ENCODE results near the gene ILF2.

ILF2 gene

DNA sequence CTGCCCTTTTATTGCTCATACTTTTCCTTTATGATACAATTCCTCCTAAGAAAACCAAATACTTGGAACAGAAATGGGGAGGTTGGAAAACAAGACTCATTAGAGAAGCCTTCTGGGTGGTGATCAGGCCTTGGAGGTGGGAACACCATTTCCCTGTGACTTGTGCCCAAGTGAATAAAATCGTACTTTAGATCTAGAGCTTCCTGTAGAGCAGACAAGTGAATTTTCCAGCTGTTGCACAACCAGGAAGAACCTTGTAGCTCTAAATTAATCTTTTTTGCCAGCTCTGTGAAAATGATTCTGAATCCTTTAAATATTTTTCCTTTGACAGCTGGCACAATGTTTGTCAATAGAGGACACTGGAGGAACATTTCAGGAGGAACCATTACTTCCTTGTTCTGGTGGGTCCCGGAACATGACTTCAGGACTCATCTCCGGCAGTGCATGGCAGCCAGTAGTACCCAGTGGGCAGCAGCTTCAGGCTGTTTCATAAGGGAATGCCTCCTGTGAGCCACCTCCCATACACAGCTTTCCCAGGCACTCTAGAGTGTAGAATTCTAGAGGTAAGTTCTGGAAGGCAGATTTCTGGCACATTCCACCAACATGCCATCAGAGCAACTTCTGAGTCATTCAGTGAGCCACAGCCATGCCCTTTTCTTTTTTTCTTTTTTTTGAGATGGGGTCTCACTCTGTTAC is 17.8 kb downstream of the ILF2 start:
- no peaks in the 10 kb centered on the region for H3K36me3 ChIP-seq (ENCODE audit: insufficient read depth, low read length)
- no peaks in the 10 kb centered on the region for H4K20me1 ChIP-seq (ENCODE audit: insufficient read depth, low read length)
- H3K4me3 ChIP-seq (ENCODE audit: low read depth in 1 of 2, low read length in 2 of 2) = no peak overlapping the region
- ATAC-seq (ENCODE audit: insufficient read depth, low read depth) = no peak
- H3K4me1 ChIP-seq (ENCODE audit: insufficient read depth, low read length) = peaks cover 3% of the 10 kb centered on the region
- H3K9me3 ChIP-seq (ENCODE audit: insufficient read depth, low read length, severe bottlenecking) = no peaks in the 10 kb centered on the region
- no peak for DNase-seq
- H3K4me2 ChIP-seq (ENCODE audit: insufficient read depth, low read length) = no peak overlapping the region
- no peaks in the 10 kb centered on the region for H3K79me2 ChIP-seq (ENCODE audit: insufficient read depth, low read length)
- TF ChIP-seq EZH2 (IDR thresholded peaks at IDR 0.05; ENCODE audit: borderline replicate concordance, low read depth, low read length, severe bottlenecking) = no peak
- TF ChIP-seq, protein P1, sequence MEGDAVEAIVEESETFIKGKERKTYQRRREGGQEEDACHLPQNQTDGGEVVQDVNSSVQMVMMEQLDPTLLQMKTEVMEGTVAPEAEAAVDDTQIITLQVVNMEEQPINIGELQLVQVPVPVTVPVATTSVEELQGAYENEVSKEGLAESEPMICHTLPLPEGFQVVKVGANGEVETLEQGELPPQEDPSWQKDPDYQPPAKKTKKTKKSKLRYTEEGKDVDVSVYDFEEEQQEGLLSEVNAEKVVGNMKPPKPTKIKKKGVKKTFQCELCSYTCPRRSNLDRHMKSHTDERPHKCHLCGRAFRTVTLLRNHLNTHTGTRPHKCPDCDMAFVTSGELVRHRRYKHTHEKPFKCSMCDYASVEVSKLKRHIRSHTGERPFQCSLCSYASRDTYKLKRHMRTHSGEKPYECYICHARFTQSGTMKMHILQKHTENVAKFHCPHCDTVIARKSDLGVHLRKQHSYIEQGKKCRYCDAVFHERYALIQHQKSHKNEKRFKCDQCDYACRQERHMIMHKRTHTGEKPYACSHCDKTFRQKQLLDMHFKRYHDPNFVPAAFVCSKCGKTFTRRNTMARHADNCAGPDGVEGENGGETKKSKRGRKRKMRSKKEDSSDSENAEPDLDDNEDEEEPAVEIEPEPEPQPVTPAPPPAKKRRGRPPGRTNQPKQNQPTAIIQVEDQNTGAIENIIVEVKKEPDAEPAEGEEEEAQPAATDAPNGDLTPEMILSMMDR (IDR thresholded peaks at IDR 0.05; ENCODE audit: borderline replicate concordance, extremely low read depth, low read length, poor library complexity, severe bottlenecking) = no peak
- no peak overlapping the region for H3K9ac ChIP-seq (ENCODE audit: low read depth, low read length)
- no peak overlapping the region for H2AFZ ChIP-seq (ENCODE audit: low read depth, low read length)
- no peaks in the 10 kb centered on the region for H3K27me3 ChIP-seq (ENCODE audit: insufficient read depth, low read length, poor library complexity)
- no peak overlapping the region for H3K27ac ChIP-seq (ENCODE audit: low read length)

DNA sequence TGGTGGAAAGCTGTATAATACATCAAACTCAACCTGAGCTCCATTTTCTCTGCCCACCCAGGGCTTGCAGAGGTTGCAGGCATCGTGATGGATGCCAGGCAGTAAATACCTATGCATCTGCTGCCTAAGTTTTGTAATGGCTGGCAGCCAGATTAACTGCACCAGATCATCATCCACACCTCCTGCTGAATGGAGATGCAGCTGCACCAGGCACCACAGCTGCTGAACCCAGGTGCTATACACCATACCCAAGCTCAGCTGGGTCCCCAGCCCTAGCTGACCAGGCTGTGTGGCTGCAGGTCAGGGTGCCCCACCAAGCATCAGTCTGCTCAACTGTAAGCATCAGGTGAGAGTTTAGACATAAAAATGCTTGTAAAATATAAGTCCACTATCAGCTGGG is 19.0 kb downstream of the ILF2 start:
- Histone ChIP-seq H2AFZ (ENCODE audit: low read depth, low read length) (no peak overlapping the region), H3K4me3 (ENCODE audit: low read depth in 1 of 2, low read length in 2 of 2) (no peak overlapping the region), H3K9ac (ENCODE audit: low read depth, low read length) (no peak overlapping the region), H4K20me1 (ENCODE audit: insufficient read depth, low read length) (0 out of 2 replicates have a peak, but pooled peaks cover 3% of the 10 kb centered on the region), H3K4me2 (ENCODE audit: insufficient read depth, low read length) (no peak overlapping the region), H3K9me3 (ENCODE audit: insufficient read depth, low read length, severe bottlenecking) (no peaks in the 10 kb centered on the region), H3K27me3 (ENCODE audit: insufficient read depth, low read length, poor library complexity) (no peaks in the 10 kb centered on the region), H3K79me2 (ENCODE audit: insufficient read depth, low read length) (no peaks in the 10 kb centered on the region), H3K27ac (ENCODE audit: low read length) (no peak overlapping the region), H3K4me1 (ENCODE audit: insufficient read depth, low read length) (no peaks in the 10 kb centered on the region), H3K36me3 (ENCODE audit: insufficient read depth, low read length) (peaks cover 8% of the 10 kb centered on the region; the same call in 1 of the 2 replicates)
- TF ChIP-seq EZH2 (IDR thresholded peaks at IDR 0.05; ENCODE audit: borderline replicate concordance, low read depth, low read length, severe bottlenecking) = no peak
- TF ChIP-seq, protein P1 (IDR thresholded peaks at IDR 0.05; ENCODE audit: borderline replicate concordance, extremely low read depth, low read length, poor library complexity, severe bottlenecking) = no peak
- DNase-seq (no peak), ATAC-seq (ENCODE audit: insufficient read depth, low read depth) (no peak)

DNA sequence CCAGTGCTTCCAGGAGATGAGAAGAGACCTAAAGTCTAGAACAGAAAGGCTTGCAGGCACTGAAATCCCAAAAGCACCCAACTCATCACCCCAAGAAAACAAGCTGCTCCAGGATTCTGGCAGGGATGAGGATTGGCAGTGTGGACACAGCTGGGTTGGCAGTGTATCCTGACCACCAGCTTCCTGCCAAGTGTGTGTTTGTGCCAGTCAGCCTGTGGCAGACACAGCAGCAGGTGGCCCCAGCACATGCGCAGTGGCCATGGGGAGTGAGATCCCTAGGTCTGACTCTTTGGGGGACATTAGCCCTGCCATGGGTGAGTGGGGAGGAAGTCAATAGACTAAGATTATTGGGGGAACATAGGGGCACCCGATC is 20.9 kb downstream of the ILF2 start:
- DNase-seq = no peak

More for the DNA sequence above, 20.9 kb downstream of the ILF2 start:
- ATAC-seq (ENCODE audit: insufficient read depth, low read depth) = 0 out of 3 replicates have a peak, but pooled peaks have one; percentile 18
- no peak overlapping the region for H3K9ac ChIP-seq (ENCODE audit: low read depth, low read length)
- H3K4me1 ChIP-seq (ENCODE audit: insufficient read depth, low read length) = no peaks in the 10 kb centered on the region
- no peaks in the 10 kb centered on the region for H3K9me3 ChIP-seq (ENCODE audit: insufficient read depth, low read length, severe bottlenecking)
- H3K36me3 ChIP-seq (ENCODE audit: insufficient read depth, low read length) = peaks cover 27% of the 10 kb centered on the region
- no peaks in the 10 kb centered on the region for H3K79me2 ChIP-seq (ENCODE audit: insufficient read depth, low read length)
- H4K20me1 ChIP-seq (ENCODE audit: insufficient read depth, low read length) = peaks cover 9% of the 10 kb centered on the region; the same call in 1 of the 2 replicates
- H3K27me3 ChIP-seq (ENCODE audit: insufficient read depth, low read length, poor library complexity) = no peaks in the 10 kb centered on the region
- H3K27ac ChIP-seq (ENCODE audit: low read length) = no peak overlapping the region
- TF ChIP-seq EZH2 (IDR thresholded peaks at IDR 0.05; ENCODE audit: borderline replicate concordance, low read depth, low read length, severe bottlenecking) = no peak
- TF ChIP-seq, protein P1 (IDR thresholded peaks at IDR 0.05; ENCODE audit: borderline replicate concordance, extremely low read depth, low read length, poor library complexity, severe bottlenecking) = no peak
- H3K4me2 ChIP-seq (ENCODE audit: insufficient read depth, low read length) = no peak overlapping the region
- H3K4me3 ChIP-seq (ENCODE audit: low read depth in 1 of 2, low read length in 2 of 2) = no peak overlapping the region
- H2AFZ ChIP-seq (ENCODE audit: low read depth, low read length) = no peak overlapping the region

Data from DND-41 (cell line).